ENCODE data around the gene ADAMTS12. TPM values are rescaled to one million over a fixed set of nuclear protein-coding genes. Genes with fewer than 3 reads are reported as not detected.

The ADAMTS12 gene
- total and polyA plus RNA-seq, 7 experiments from 2014 or later: not detected

- peaks cover 0 to 36% (median 23%) of the 10 kb centered on the region in 7 donors for H3K4me1 Mint-ChIP-seq
- peaks cover 0 to 4% (median 0%) of the 10 kb centered on the region in 11 donors for H3K9me3 Mint-ChIP-seq
- DNase-seq (no peak), ATAC-seq (no peak)
- ChIA-PET POLR2A (interaction anchor here (1.3 kb wide), 1 partner anchor 13 kb away, joined by 4 read pairs; no protein-coding TSS in a partner anchor), CTCF (no interaction called here)
- peaks cover 0 to 38% (median 5%) of the 10 kb centered on the region in 5 donors for H3K27me3 Mint-ChIP-seq
- Histone ChIP-seq H3K9me3 (ENCODE audit: control insufficient read depth in 2 of 3, low read length in 3 of 3) (no peaks in the 10 kb centered on the region), H3K27ac (ENCODE audit: low read depth, low read length) (no peak overlapping the region), H3K4me1 (ENCODE audit: control insufficient read depth in 2 of 2, insufficient read depth in 2 of 2, low read length in 2 of 2) (peaks cover 6% of the 10 kb centered on the region in 2 donors), H3K36me3 (ENCODE audit: control insufficient read depth in 2 of 3, insufficient read depth in 3 of 3, low read length in 3 of 3) (no peaks in the 10 kb centered on the region), H3K4me3 (ENCODE audit: low read length) (no peak overlapping the region), H3K27me3 (ENCODE audit: control insufficient read depth in 2 of 2, insufficient read depth in 2 of 2, low read length in 2 of 2) (no peaks in the 10 kb centered on the region)
- no peak overlapping the region for H3K4me3 Mint-ChIP-seq
- intact Hi-C loops (cut with micrococcal nuclease): no loop called here
- H3K27ac Mint-ChIP-seq: no peak overlapping the region
- H3K36me3 Mint-ChIP-seq: peaks cover 0 to 2% (median 0%) of the 10 kb centered on the region in 5 donors
Observed at GRCh38 chr5:33855396-33855795, 36.4 kb downstream of the ADAMTS12 start.

GRCh38 chr5:33854733-33855151 lies 37.0 kb downstream of the ADAMTS12 start:
- H3K4me3 Mint-ChIP-seq: no peak overlapping the region
- intact Hi-C loops (cut with micrococcal nuclease): no loop called here

GRCh38 chr5:33852837-33853236 lies 39.0 kb downstream of the ADAMTS12 start:
- Histone ChIP-seq H3K9me3 (ENCODE audit: control insufficient read depth in 2 of 3, low read length in 3 of 3) (no peaks in the 10 kb centered on the region), H3K27ac (ENCODE audit: low read depth, low read length) (no peak overlapping the region), H3K4me1 (ENCODE audit: control insufficient read depth in 2 of 2, insufficient read depth in 2 of 2, low read length in 2 of 2) (peaks cover 0 to 4% of the 10 kb centered on the region in 2 donors), H3K4me3 (ENCODE audit: low read length) (no peak overlapping the region), H3K27me3 (ENCODE audit: control insufficient read depth in 2 of 2, insufficient read depth in 2 of 2, low read length in 2 of 2) (no peaks in the 10 kb centered on the region), H3K36me3 (ENCODE audit: control insufficient read depth in 2 of 3, insufficient read depth in 3 of 3, low read length in 3 of 3) (no peaks in the 10 kb centered on the region)
- H3K4me1 Mint-ChIP-seq: peaks cover 0 to 19% (median 12%) of the 10 kb centered on the region in 7 donors
- ChIA-PET CTCF (no interaction called here), POLR2A (no interaction called here)
- no peak for ATAC-seq
- H3K4me3 Mint-ChIP-seq: no peak overlapping the region
- no peak overlapping the region for H3K27ac Mint-ChIP-seq
- no peaks in the 10 kb centered on the region for H3K9me3 Mint-ChIP-seq
- H3K36me3 Mint-ChIP-seq: no peaks in the 10 kb centered on the region
- DNase-seq: no peak
- H3K27me3 Mint-ChIP-seq: peaks cover 0 to 33% (median 5%) of the 10 kb centered on the region in 5 donors
- intact Hi-C loops (cut with micrococcal nuclease): no loop called here

More at GRCh38 chr5:33854733-33855151, 37.0 kb downstream of the ADAMTS12 start:
- POLR2A ChIA-PET: no interaction called here
- H3K36me3 ChIP-seq (ENCODE audit: control insufficient read depth in 2 of 3, insufficient read depth in 3 of 3, low read length in 3 of 3): no peaks in the 10 kb centered on the region
- peaks cover 0 to 36% (median 26%) of the 10 kb centered on the region in 7 donors for H3K4me1 Mint-ChIP-seq
- CTCF ChIA-PET: no interaction called here
- H3K4me3 ChIP-seq (ENCODE audit: low read length): no peak overlapping the region
- no peak for ATAC-seq
- no peaks in the 10 kb centered on the region for H3K9me3 ChIP-seq (ENCODE audit: control insufficient read depth in 2 of 3, low read length in 3 of 3)
- no peak overlapping the region for H3K27ac ChIP-seq (ENCODE audit: low read depth, low read length)
- H3K4me1 ChIP-seq (ENCODE audit: control insufficient read depth in 2 of 2, insufficient read depth in 2 of 2, low read length in 2 of 2): peaks cover 6 to 9% of the 10 kb centered on the region in 2 donors
- no peaks in the 10 kb centered on the region for H3K36me3 Mint-ChIP-seq
- no peaks in the 10 kb centered on the region for H3K27me3 ChIP-seq (ENCODE audit: control insufficient read depth in 2 of 2, insufficient read depth in 2 of 2, low read length in 2 of 2)
- peaks cover 0 to 35% (median 5%) of the 10 kb centered on the region in 5 donors for H3K27me3 Mint-ChIP-seq
- no peak overlapping the region for H3K27ac Mint-ChIP-seq
- no peak for DNase-seq
- H3K9me3 Mint-ChIP-seq: no peaks in the 10 kb centered on the region

- no peak overlapping the region for H3K27ac ChIP-seq (ENCODE audit: low read depth, low read length)
- Mint-ChIP-seq H3K4me3 (no peak overlapping the region), H3K4me1 (peaks cover 0 to 14% (median 9%) of the 10 kb centered on the region in 7 donors), H3K27ac (no peak overlapping the region), H3K27me3 (peaks cover 0 to 33% (median 5%) of the 10 kb centered on the region in 5 donors), H3K36me3 (no peaks in the 10 kb centered on the region), H3K9me3 (no peaks in the 10 kb centered on the region)
- no peaks in the 10 kb centered on the region for H3K27me3 ChIP-seq (ENCODE audit: control insufficient read depth in 2 of 2, insufficient read depth in 2 of 2, low read length in 2 of 2)
- DNase-seq: no peak
- intact Hi-C loops (cut with micrococcal nuclease): no loop called here
- no peak for ATAC-seq
- CTCF ChIA-PET: no interaction called here
- POLR2A ChIA-PET: no interaction called here
- H3K4me1 ChIP-seq (ENCODE audit: control insufficient read depth in 2 of 2, insufficient read depth in 2 of 2, low read length in 2 of 2): peaks cover 0 to 4% of the 10 kb centered on the region in 2 donors
- no peaks in the 10 kb centered on the region for H3K9me3 ChIP-seq (ENCODE audit: control insufficient read depth in 2 of 3, low read length in 3 of 3)
- no peak overlapping the region for H3K4me3 ChIP-seq (ENCODE audit: low read length)
- H3K36me3 ChIP-seq (ENCODE audit: control insufficient read depth in 2 of 3, insufficient read depth in 3 of 3, low read length in 3 of 3): no peaks in the 10 kb centered on the region
Observed at GRCh38 chr5:33852319-33852718, 39.5 kb downstream of the ADAMTS12 start.

GRCh38 chr5:33850100-33850594 lies 41.6 kb downstream of the ADAMTS12 start:
- Histone ChIP-seq H3K27ac (ENCODE audit: low read depth, low read length) (no peak overlapping the region), H3K4me3 (ENCODE audit: low read length) (no peak overlapping the region), H3K9me3 (ENCODE audit: control insufficient read depth in 2 of 3, low read length in 3 of 3) (no peaks in the 10 kb centered on the region), H3K4me1 (ENCODE audit: control insufficient read depth in 2 of 2, insufficient read depth in 2 of 2, low read length in 2 of 2) (peaks cover 0 to 4% of the 10 kb centered on the region in 2 donors), H3K27me3 (ENCODE audit: control insufficient read depth in 2 of 2, insufficient read depth in 2 of 2, low read length in 2 of 2) (no peaks in the 10 kb centered on the region), H3K36me3 (ENCODE audit: control insufficient read depth in 2 of 3, insufficient read depth in 3 of 3, low read length in 3 of 3) (no peaks in the 10 kb centered on the region)
- intact Hi-C loops (cut with micrococcal nuclease): loop anchor here (1.0 kb wide), 2 partner anchors 9 kb away; no protein-coding TSS in a partner anchor
- ChIA-PET POLR2A (no interaction called here), CTCF (no interaction called here)
- ATAC-seq (peak; percentile 67), DNase-seq (peak in 4 of 9 donors; percentile 4 to 27 (median 7))
- peak overlapping the region in 5 of 10 donors; percentile 35 to 58 (median 46) for H3K4me3 Mint-ChIP-seq
- peak overlapping the region in 2 of 9 donors; percentile 8 to 43 for H3K27ac Mint-ChIP-seq
- peaks cover 0 to 2% (median 0%) of the 10 kb centered on the region in 11 donors for H3K9me3 Mint-ChIP-seq
- H3K36me3 Mint-ChIP-seq: no peaks in the 10 kb centered on the region
- peaks cover 0 to 31% (median 5%) of the 10 kb centered on the region in 5 donors for H3K27me3 Mint-ChIP-seq
- H3K4me1 Mint-ChIP-seq: peaks cover 0 to 11% (median 9%) of the 10 kb centered on the region in 7 donors

GRCh38 chr5:33848554-33848953 lies 43.2 kb downstream of the ADAMTS12 start:
- Mint-ChIP-seq H3K4me1 (peaks cover 0 to 11% (median 9%) of the 10 kb centered on the region in 7 donors), H3K36me3 (no peaks in the 10 kb centered on the region), H3K27me3 (peaks cover 0 to 24% (median 5%) of the 10 kb centered on the region in 5 donors), H3K4me3 (no peak overlapping the region), H3K9me3 (peaks cover 0 to 13% (median under 1%) of the 10 kb centered on the region in 11 donors), H3K27ac (no peak overlapping the region)
- H3K4me1 ChIP-seq (ENCODE audit: control insufficient read depth in 2 of 2, insufficient read depth in 2 of 2, low read length in 2 of 2): peaks cover 0 to 4% of the 10 kb centered on the region in 2 donors
- no peak for ATAC-seq
- H3K27ac ChIP-seq (ENCODE audit: low read depth, low read length): no peak overlapping the region
- ChIA-PET POLR2A (no interaction called here), CTCF (no interaction called here)
- H3K27me3 ChIP-seq (ENCODE audit: control insufficient read depth in 2 of 2, insufficient read depth in 2 of 2, low read length in 2 of 2): no peaks in the 10 kb centered on the region
- H3K36me3 ChIP-seq (ENCODE audit: control insufficient read depth in 2 of 3, insufficient read depth in 3 of 3, low read length in 3 of 3): no peaks in the 10 kb centered on the region
- intact Hi-C loops (cut with micrococcal nuclease): loop anchor here in 1 of 2 donors (10.0 kb wide), 1 partner anchor 404 kb away; the partner anchor contains the start of gene TARS1
- no peak overlapping the region for H3K4me3 ChIP-seq (ENCODE audit: low read length)
- no peaks in the 10 kb centered on the region for H3K9me3 ChIP-seq (ENCODE audit: control insufficient read depth in 2 of 3, low read length in 3 of 3)
- DNase-seq: no peak

GRCh38 chr5:33846851-33847250 lies 44.9 kb downstream of the ADAMTS12 start:
- Histone ChIP-seq H3K4me3 (ENCODE audit: low read length) (no peak overlapping the region), H3K9me3 (ENCODE audit: control insufficient read depth in 2 of 3, low read length in 3 of 3) (no peaks in the 10 kb centered on the region), H3K36me3 (ENCODE audit: control insufficient read depth in 2 of 3, insufficient read depth in 3 of 3, low read length in 3 of 3) (no peaks in the 10 kb centered on the region), H3K27me3 (ENCODE audit: control insufficient read depth in 2 of 2, insufficient read depth in 2 of 2, low read length in 2 of 2) (no peaks in the 10 kb centered on the region), H3K4me1 (ENCODE audit: control insufficient read depth in 2 of 2, insufficient read depth in 2 of 2, low read length in 2 of 2) (peaks cover 1 to 4% of the 10 kb centered on the region in 2 donors), H3K27ac (ENCODE audit: low read depth, low read length) (no peak overlapping the region)
- H3K27ac Mint-ChIP-seq: no peak overlapping the region
- ChIA-PET CTCF (no interaction called here), POLR2A (no interaction called here)
- peaks cover 0 to 2% (median 0%) of the 10 kb centered on the region in 5 donors for H3K36me3 Mint-ChIP-seq
- DNase-seq (no peak), ATAC-seq (no peak)
- no peak overlapping the region for H3K4me3 Mint-ChIP-seq
- peaks cover 0 to 20% (median 4%) of the 10 kb centered on the region in 11 donors for H3K9me3 Mint-ChIP-seq
- intact Hi-C loops (cut with micrococcal nuclease): loop anchor here in 1 of 2 donors (10.0 kb wide), 1 partner anchor 402 kb away; the partner anchor contains the start of gene TARS1
- peaks cover 0 to 23% (median 13%) of the 10 kb centered on the region in 7 donors for H3K4me1 Mint-ChIP-seq
- peaks cover 0 to 16% (median 2%) of the 10 kb centered on the region in 5 donors for H3K27me3 Mint-ChIP-seq
